GM23338 (cell line): Measurements from ENCODE around the gene DPYD. TPM values are rescaled to one million over a fixed set of nuclear protein-coding genes. Genes with fewer than 3 reads are reported as not detected.

ENCODE experiments used
- ATAC-seq: fragments of 200-7000 bp; cut with Tn5 transposase; 3 replicates; pipeline ENCODE4 v1.9.1; 2020
- DNase-seq: peaks from one replicate; pipeline ENCODE4 v3.0.0-alpha.2; 2015; ENCODE audit warnings: low spot score
- H2AFZ ChIP-seq: fragments of 200-600 bp; sonication (generic); 2 replicates; pipeline ENCODE4 v1.8.0; 2016; ENCODE audit warnings: antibody characterized with exemption, mild to moderate bottlenecking, moderate library complexity
- H3F3A ChIP-seq: fragments of 200-600 bp; sonication (generic); replicated peaks from 2 replicates; pipeline ENCODE4 v1.8.0; 2017; ENCODE audit warnings: antibody characterized with exemption, mixed run types, low read depth
- H3K27ac ChIP-seq: fragments of 200-600 bp; sonication (generic); 2 replicates; pipeline ENCODE4 v1.6.1; 2016; ENCODE audit warnings: low read depth
- H3K27me3 ChIP-seq: fragments of 200-600 bp; sonication (generic); 2 replicates; pipeline ENCODE4 v1.8.0; 2016; ENCODE audit warnings: mild to moderate bottlenecking, mixed run types, moderate library complexity; ENCODE audit not compliant: insufficient read depth
- H3K36me3 ChIP-seq: fragments of 200-600 bp; sonication (generic); 2 replicates; pipeline ENCODE4 v1.8.0; 2016; ENCODE audit warnings: mild to moderate bottlenecking; ENCODE audit not compliant: insufficient read depth
- H3K4me1 ChIP-seq: fragments of 200-600 bp; sonication (generic); 2 replicates; pipeline ENCODE4 v1.8.0; 2016; ENCODE audit warnings: mild to moderate bottlenecking, moderate library complexity; ENCODE audit not compliant: insufficient read depth
- H3K4me2 ChIP-seq: fragments of 200-600 bp; sonication (generic); 2 replicates; pipeline ENCODE4 v1.7.1; 2017; ENCODE audit warnings: mixed run types
- H3K4me3 ChIP-seq: fragments of 200-600 bp; sonication (generic); 2 replicates; pipeline ENCODE4 v1.6.1; 2016; ENCODE audit warnings: mixed run types
- H3K79me2 ChIP-seq: fragments of 200-600 bp; sonication (generic); replicated peaks from 2 replicates; pipeline ENCODE4 v1.8.0; 2017; ENCODE audit warnings: mild to moderate bottlenecking; ENCODE audit not compliant: insufficient read depth
- H3K9me2 ChIP-seq: fragments of 200-600 bp; sonication (generic); 2 replicates; pipeline ENCODE4 v1.8.0; 2017; ENCODE audit not compliant: insufficient read depth
- H4K20me1 ChIP-seq: fragments of 200-600 bp; sonication (generic); replicated peaks from 2 replicates; pipeline ENCODE4 v1.8.0; 2017; ENCODE audit warnings: mild to moderate bottlenecking; ENCODE audit not compliant: insufficient read depth
- H3K27ac Mint-ChIP-seq: 2 replicates; pipeline ENCODE4 v1.8.0; 2020; ENCODE audit warnings: inconsistent platforms, mild to moderate bottlenecking, moderate library complexity, mixed read lengths
- H3K27me3 Mint-ChIP-seq: 3 replicates; pipeline ENCODE4 v1.8.0; 2022; ENCODE audit warnings: low read depth, mild to moderate bottlenecking, moderate library complexity, mixed read lengths, inconsistent platforms; ENCODE audit not compliant: insufficient read depth, poor library complexity
- H3K36me3 Mint-ChIP-seq: 3 replicates; pipeline ENCODE4 v1.8.0; 2021; ENCODE audit warnings: low read depth, mild to moderate bottlenecking, inconsistent platforms, moderate library complexity, mixed read lengths
- H3K4me1 Mint-ChIP-seq: 3 replicates; pipeline ENCODE4 v1.8.0; 2020; ENCODE audit warnings: mild to moderate bottlenecking, inconsistent platforms, mixed read lengths
- H3K4me3 Mint-ChIP-seq: 3 replicates; pipeline ENCODE4 v1.8.0; 2021; ENCODE audit warnings: moderate library complexity, mild to moderate bottlenecking, inconsistent platforms, mixed read lengths
- H3K9me3 Mint-ChIP-seq: 3 replicates; pipeline ENCODE4 v1.8.0; 2020; ENCODE audit warnings: moderate library complexity, mild to moderate bottlenecking, inconsistent platforms, mixed read lengths
- CREB1 ChIP-seq: fragments of 250-450 bp; sonication (Bioruptor Pico); IDR thresholded peaks from 2 replicates; pipeline ENCODE4 v1.5.0; 2020; ENCODE audit warnings: low read depth, mild to moderate bottlenecking, moderate library complexity
- EZH2phosphoT487 ChIP-seq: fragments of 200-600 bp; sonication (generic); IDR thresholded peaks from one replicate; pipeline ENCODE4 v1.8.1; 2018; ENCODE audit warnings: antibody characterized with exemption; ENCODE audit not compliant: unreplicated experiment
- JUNB ChIP-seq: IDR thresholded peaks from one replicate; pipeline ENCODE4 v1.6.1; 2016; ENCODE audit warnings: antibody characterized with exemption; ENCODE audit not compliant: unreplicated experiment
- NANOG ChIP-seq: IDR thresholded peaks from 2 replicates; pipeline ENCODE4 v1.6.1; 2016; ENCODE audit warnings: antibody characterized with exemption, borderline replicate concordance
- POLR2AphosphoS5 ChIP-seq: IDR thresholded peaks from 2 replicates; pipeline ENCODE4 v1.6.1; 2016; ENCODE audit warnings: antibody characterized with exemption, low read depth
- STAT1 ChIP-seq: IDR thresholded peaks from one replicate; pipeline ENCODE4 v1.6.1; 2016; ENCODE audit warnings: antibody characterized with exemption; ENCODE audit not compliant: unreplicated experiment
- ZNF114 ChIP-seq: fragments of 250-450 bp; sonication (Bioruptor Pico); IDR thresholded peaks from 2 replicates; pipeline ENCODE4 v1.5.0; 2020; ENCODE audit warnings: mild to moderate bottlenecking, moderate library complexity
- ZNF331 ChIP-seq: fragments of 250-450 bp; sonication (Bioruptor Pico); IDR thresholded peaks from 2 replicates; pipeline ENCODE4 v1.5.0; 2020; ENCODE audit warnings: low read depth, mild to moderate bottlenecking, moderate library complexity
- polyA plus RNA-seq: library from polyadenylated mRNA; unstranded; fragments of >200 nt; fragmentation: Nextera tagmentation; extraction: Ambion mirVana; gene quantifications from 2 replicates; pipeline ENCODE4 v1.2.1, GENCODE V29; 2016
- total RNA-seq: library from RNA; depleted of rRNA; stranded (reverse); fragments of >200 nt; shearing (Covaris generic); gene quantifications from 2 replicates; pipeline ENCODE4 v1.2.3, GENCODE V29; 2014
- TF ChIP-seq, protein P1 (sequence below): fragments of 250-450 bp; sonication (Bioruptor Pico); IDR thresholded peaks from 2 replicates; pipeline ENCODE4 v1.5.0; 2020; ENCODE audit warnings: mild to moderate bottlenecking, moderate library complexity
- TF ChIP-seq, protein P2 (sequence below): IDR thresholded peaks from 2 replicates; pipeline ENCODE4 v1.6.1; 2016; ENCODE audit warnings: antibody characterized with exemption
- TF ChIP-seq, protein P3 (sequence below): IDR thresholded peaks from one replicate; pipeline ENCODE4 v1.6.1; 2018; ENCODE audit warnings: antibody characterized with exemption; ENCODE audit not compliant: unreplicated experiment

Gene DPYD
- total and polyA plus RNA-seq, 2 experiments from 2014 or later: 0.50 to 1.6 TPM

DNA sequence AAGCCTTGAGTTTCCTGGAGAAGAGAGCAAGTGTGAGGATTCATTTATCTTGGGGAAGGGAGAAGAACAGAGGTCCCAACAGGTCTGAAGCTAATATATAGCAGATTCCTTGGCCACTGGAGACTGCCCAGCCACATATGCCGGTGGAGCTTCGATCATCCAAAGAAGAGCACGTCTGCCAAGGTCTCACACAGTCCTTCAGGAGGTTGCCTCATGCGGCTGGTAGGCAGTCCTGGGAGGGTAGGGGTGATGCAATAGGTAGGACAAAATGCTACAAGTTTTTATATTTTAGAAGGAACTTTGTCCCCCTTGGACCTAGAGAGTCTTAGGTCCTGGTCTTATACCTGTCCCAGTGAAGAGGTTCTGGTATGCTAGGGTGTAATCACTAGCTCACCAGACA, 582.5 kb downstream of the DPYD start (continued):
- TF ChIP-seq JUNB (no peak), EZH2phosphoT487 (no peak)

DNA sequence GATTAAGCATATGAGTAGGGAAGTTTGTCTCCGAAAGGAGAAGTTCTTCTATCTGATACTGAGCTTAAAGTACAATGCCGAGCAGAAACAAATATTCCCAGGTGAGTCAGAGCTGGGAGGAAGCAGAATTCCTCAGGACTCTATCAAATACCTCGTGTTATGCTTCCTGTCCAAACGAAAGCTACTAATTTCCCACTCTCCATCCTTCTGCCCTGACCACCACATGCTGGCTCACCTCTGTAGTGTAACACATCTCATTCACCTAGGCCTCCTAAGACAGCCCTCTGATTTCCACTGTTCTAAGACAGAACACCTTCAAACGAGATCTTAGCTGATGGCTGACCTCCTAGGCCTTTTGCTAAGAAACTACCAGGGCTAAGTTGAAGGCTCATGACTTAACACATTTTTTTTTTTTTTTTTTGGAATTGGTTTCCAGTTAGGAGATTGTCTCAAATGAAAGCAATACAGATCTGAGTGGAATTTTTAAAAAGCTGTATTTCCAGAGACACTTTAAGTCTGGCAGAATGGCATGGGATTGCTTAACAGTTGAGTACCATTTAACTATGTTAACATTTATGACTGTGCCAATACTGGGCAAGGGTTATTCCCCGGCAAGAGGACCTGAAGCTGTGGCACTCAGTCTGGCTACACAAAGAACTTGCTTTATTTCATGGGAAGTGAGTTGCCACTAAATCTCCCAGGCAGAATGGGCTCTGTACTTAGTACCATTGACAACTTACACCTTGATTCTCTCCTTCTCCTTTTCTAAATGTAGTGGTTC, 583.4 kb downstream of the DPYD start:
- Mint-ChIP-seq H3K9me3 (no peaks in the 10 kb centered on the region), H3K4me3 (no peak overlapping the region), H3K27me3 (peaks cover 2% of the 10 kb centered on the region), H3K36me3 (no peaks in the 10 kb centered on the region), H3K27ac (no peak overlapping the region), H3K4me1 (no peaks in the 10 kb centered on the region)
- Histone ChIP-seq H3K9me2 (no peaks in the 10 kb centered on the region), H3K27ac (no peak overlapping the region), H3K36me3 (no peaks in the 10 kb centered on the region), H3K4me1 (no peaks in the 10 kb centered on the region), H3F3A (no peaks in the 10 kb centered on the region), H3K79me2 (no peaks in the 10 kb centered on the region), H3K27me3 (no peaks in the 10 kb centered on the region), H3K4me3 (no peak overlapping the region), H4K20me1 (no peaks in the 10 kb centered on the region), H3K4me2 (no peak overlapping the region), H2AFZ (no peak overlapping the region)
- no peak for ATAC-seq
- TF ChIP-seq CREB1 (CRISPR knock-in tag) (no peak), ZNF114 (CRISPR knock-in tag) (no peak), EZH2phosphoT487 (no peak), POLR2AphosphoS5 (no peak), ZNF331 (CRISPR knock-in tag) (no peak), NANOG (no peak), JUNB (no peak), STAT1 (no peak)
- TF ChIP-seq, protein P1, sequence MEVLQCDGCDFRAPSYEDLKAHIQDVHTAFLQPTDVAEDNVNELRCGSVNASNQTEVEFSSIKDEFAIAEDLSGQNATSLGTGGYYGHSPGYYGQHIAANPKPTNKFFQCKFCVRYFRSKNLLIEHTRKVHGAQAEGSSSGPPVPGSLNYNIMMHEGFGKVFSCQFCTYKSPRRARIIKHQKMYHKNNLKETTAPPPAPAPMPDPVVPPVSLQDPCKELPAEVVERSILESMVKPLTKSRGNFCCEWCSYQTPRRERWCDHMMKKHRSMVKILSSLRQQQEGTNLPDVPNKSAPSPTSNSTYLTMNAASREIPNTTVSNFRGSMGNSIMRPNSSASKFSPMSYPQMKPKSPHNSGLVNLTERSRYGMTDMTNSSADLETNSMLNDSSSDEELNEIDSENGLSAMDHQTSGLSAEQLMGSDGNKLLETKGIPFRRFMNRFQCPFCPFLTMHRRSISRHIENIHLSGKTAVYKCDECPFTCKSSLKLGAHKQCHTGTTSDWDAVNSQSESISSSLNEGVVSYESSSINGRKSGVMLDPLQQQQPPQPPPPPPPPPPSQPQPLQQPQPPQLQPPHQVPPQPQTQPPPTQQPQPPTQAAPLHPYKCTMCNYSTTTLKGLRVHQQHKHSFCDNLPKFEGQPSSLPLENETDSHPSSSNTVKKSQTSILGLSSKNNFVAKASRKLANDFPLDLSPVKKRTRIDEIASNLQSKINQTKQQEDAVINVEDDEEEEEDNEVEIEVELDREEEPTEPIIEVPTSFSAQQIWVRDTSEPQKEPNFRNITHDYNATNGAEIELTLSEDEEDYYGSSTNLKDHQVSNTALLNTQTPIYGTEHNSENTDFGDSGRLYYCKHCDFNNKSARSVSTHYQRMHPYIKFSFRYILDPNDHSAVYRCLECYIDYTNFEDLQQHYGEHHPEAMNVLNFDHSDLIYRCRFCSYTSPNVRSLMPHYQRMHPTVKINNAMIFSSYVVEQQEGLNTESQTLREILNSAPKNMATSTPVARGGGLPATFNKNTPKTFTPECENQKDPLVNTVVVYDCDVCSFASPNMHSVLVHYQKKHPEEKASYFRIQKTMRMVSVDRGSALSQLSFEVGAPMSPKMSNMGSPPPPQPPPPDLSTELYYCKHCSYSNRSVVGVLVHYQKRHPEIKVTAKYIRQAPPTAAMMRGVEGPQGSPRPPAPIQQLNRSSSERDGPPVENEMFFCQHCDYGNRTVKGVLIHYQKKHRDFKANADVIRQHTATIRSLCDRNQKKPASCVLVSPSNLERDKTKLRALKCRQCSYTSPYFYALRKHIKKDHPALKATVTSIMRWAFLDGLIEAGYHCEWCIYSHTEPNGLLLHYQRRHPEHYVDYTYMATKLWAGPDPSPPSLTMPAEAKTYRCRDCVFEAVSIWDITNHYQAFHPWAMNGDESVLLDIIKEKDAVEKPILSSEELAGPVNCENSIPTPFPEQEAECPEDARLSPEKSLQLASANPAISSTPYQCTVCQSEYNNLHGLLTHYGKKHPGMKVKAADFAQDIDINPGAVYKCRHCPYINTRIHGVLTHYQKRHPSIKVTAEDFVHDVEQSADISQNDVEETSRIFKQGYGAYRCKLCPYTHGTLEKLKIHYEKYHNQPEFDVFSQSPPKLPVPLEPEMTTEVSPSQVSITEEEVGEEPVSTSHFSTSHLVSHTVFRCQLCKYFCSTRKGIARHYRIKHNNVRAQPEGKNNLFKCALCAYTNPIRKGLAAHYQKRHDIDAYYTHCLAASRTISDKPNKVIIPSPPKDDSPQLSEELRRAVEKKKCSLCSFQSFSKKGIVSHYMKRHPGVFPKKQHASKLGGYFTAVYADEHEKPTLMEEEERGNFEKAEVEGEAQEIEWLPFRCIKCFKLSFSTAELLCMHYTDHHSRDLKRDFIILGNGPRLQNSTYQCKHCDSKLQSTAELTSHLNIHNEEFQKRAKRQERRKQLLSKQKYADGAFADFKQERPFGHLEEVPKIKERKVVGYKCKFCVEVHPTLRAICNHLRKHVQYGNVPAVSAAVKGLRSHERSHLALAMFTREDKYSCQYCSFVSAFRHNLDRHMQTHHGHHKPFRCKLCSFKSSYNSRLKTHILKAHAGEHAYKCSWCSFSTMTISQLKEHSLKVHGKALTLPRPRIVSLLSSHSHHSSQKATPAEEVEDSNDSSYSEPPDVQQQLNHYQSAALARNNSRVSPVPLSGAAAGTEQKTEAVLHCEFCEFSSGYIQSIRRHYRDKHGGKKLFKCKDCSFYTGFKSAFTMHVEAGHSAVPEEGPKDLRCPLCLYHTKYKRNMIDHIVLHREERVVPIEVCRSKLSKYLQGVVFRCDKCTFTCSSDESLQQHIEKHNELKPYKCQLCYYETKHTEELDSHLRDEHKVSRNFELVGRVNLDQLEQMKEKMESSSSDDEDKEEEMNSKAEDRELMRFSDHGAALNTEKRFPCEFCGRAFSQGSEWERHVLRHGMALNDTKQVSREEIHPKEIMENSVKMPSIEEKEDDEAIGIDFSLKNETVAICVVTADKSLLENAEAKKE (CRISPR knock-in tag): no peak
- TF ChIP-seq, protein P2, sequence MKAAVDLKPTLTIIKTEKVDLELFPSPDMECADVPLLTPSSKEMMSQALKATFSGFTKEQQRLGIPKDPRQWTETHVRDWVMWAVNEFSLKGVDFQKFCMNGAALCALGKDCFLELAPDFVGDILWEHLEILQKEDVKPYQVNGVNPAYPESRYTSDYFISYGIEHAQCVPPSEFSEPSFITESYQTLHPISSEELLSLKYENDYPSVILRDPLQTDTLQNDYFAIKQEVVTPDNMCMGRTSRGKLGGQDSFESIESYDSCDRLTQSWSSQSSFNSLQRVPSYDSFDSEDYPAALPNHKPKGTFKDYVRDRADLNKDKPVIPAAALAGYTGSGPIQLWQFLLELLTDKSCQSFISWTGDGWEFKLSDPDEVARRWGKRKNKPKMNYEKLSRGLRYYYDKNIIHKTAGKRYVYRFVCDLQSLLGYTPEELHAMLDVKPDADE: no peak
- TF ChIP-seq, protein P3, sequence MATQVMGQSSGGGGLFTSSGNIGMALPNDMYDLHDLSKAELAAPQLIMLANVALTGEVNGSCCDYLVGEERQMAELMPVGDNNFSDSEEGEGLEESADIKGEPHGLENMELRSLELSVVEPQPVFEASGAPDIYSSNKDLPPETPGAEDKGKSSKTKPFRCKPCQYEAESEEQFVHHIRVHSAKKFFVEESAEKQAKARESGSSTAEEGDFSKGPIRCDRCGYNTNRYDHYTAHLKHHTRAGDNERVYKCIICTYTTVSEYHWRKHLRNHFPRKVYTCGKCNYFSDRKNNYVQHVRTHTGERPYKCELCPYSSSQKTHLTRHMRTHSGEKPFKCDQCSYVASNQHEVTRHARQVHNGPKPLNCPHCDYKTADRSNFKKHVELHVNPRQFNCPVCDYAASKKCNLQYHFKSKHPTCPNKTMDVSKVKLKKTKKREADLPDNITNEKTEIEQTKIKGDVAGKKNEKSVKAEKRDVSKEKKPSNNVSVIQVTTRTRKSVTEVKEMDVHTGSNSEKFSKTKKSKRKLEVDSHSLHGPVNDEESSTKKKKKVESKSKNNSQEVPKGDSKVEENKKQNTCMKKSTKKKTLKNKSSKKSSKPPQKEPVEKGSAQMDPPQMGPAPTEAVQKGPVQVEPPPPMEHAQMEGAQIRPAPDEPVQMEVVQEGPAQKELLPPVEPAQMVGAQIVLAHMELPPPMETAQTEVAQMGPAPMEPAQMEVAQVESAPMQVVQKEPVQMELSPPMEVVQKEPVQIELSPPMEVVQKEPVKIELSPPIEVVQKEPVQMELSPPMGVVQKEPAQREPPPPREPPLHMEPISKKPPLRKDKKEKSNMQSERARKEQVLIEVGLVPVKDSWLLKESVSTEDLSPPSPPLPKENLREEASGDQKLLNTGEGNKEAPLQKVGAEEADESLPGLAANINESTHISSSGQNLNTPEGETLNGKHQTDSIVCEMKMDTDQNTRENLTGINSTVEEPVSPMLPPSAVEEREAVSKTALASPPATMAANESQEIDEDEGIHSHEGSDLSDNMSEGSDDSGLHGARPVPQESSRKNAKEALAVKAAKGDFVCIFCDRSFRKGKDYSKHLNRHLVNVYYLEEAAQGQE: no peak
- no peak for DNase-seq
